ENCODE data around the gene TIGD1. TPM values are rescaled to one million over a fixed set of nuclear protein-coding genes. Genes with fewer than 3 reads are reported as not detected.

TIGD1 gene
- polyA plus RNA-seq, 1 experiment: 4.3 TPM

- ChIA-PET POLR2A (no interaction called here), CTCF (no interaction called here)
- Histone ChIP-seq H3K4me3 (ENCODE audit: low read depth, low read length) (no peak overlapping the region), H3K9me3 (ENCODE audit: control insufficient read depth, insufficient read depth, low read length) (no peaks in the 10 kb centered on the region), H3K27me3 (ENCODE audit: control insufficient read depth, insufficient read depth, low read length) (no peaks in the 10 kb centered on the region), H3K27ac (ENCODE audit: low read depth, low read length) (peak overlapping the region; percentile 31)
- TF ChIP-seq, protein P1, sequence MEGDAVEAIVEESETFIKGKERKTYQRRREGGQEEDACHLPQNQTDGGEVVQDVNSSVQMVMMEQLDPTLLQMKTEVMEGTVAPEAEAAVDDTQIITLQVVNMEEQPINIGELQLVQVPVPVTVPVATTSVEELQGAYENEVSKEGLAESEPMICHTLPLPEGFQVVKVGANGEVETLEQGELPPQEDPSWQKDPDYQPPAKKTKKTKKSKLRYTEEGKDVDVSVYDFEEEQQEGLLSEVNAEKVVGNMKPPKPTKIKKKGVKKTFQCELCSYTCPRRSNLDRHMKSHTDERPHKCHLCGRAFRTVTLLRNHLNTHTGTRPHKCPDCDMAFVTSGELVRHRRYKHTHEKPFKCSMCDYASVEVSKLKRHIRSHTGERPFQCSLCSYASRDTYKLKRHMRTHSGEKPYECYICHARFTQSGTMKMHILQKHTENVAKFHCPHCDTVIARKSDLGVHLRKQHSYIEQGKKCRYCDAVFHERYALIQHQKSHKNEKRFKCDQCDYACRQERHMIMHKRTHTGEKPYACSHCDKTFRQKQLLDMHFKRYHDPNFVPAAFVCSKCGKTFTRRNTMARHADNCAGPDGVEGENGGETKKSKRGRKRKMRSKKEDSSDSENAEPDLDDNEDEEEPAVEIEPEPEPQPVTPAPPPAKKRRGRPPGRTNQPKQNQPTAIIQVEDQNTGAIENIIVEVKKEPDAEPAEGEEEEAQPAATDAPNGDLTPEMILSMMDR (IDR thresholded peaks at IDR 0.05; ENCODE audit: low read depth, low read length): no peak
- DNase-seq (ENCODE audit: low read depth, low spot score): no peak
Observed at GRCh38 chr2:232576995-232577394, 26.6 kb upstream of the TIGD1 start.

- no peaks in the 10 kb centered on the region for H3K27me3 ChIP-seq (ENCODE audit: control insufficient read depth, insufficient read depth, low read length)
- no peaks in the 10 kb centered on the region for H3K9me3 ChIP-seq (ENCODE audit: control insufficient read depth, insufficient read depth, low read length)
- DNase-seq (ENCODE audit: low read depth, low spot score): no peak
- no peak overlapping the region for H3K27ac ChIP-seq (ENCODE audit: low read depth, low read length)
- TF ChIP-seq, protein P1 (IDR thresholded peaks at IDR 0.05; ENCODE audit: low read depth, low read length): no peak
- CTCF ChIA-PET: no interaction called here
- POLR2A ChIA-PET: no interaction called here
- no peak overlapping the region for H3K4me3 ChIP-seq (ENCODE audit: low read depth, low read length)
Observed at GRCh38 chr2:232575404-232575746, 25.0 kb upstream of the TIGD1 start.

DNA sequence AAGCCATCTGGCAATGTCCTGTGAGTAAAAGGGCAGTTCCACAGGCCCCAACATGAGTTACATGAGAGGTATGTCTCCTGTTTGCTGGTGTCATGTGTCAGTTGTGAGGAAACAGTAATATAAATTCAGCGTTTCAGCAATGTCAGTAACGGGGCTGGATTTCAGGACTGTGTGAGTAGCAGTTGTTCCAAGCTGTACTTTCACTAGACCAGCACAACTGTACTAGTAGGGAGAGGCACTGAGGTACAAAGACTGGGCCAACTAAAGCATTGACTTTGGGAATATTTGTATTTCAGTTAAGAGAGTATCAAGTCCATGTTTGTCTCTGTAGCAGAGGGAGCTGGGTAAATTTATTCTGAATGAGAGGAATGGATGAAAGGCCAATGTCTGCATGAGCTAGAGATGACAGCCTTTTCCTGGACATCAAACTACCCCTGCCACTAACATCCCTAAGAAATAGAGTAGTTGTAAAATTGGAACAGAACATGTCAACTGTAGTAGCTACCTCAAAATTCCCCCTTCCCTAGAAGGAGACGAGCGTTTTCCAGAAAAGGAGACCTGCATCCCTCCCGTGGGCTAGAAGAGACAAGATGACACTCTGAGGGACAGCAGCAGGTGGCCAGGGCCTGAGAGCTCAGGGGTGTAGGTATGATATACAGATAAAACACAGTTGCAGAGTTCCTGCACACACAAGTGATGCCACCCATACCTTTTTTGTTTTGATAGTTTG lies 24.5 kb upstream of the TIGD1 start:
- H3K9me3 ChIP-seq (ENCODE audit: control insufficient read depth, insufficient read depth, low read length): no peaks in the 10 kb centered on the region
- no peak for DNase-seq (ENCODE audit: low read depth, low spot score)
- ChIA-PET CTCF (no interaction called here), POLR2A (no interaction called here)
- TF ChIP-seq, protein P1 (IDR thresholded peaks at IDR 0.05; ENCODE audit: low read depth, low read length): no peak
- peak overlapping the region; percentile 50 for H3K27ac ChIP-seq (ENCODE audit: low read depth, low read length)
- no peak overlapping the region for H3K4me3 ChIP-seq (ENCODE audit: low read depth, low read length)
- H3K27me3 ChIP-seq (ENCODE audit: control insufficient read depth, insufficient read depth, low read length): no peaks in the 10 kb centered on the region

- Histone ChIP-seq H3K9me3 (ENCODE audit: control insufficient read depth, insufficient read depth, low read length) (no peaks in the 10 kb centered on the region), H3K27ac (ENCODE audit: low read depth, low read length) (peak overlapping the region; percentile 50), H3K27me3 (ENCODE audit: control insufficient read depth, insufficient read depth, low read length) (no peaks in the 10 kb centered on the region), H3K4me3 (ENCODE audit: low read depth, low read length) (no peak overlapping the region)
- no peak for DNase-seq (ENCODE audit: low read depth, low spot score)
- ChIA-PET POLR2A (no interaction called here), CTCF (no interaction called here)
- TF ChIP-seq, protein P1 (IDR thresholded peaks at IDR 0.05; ENCODE audit: low read depth, low read length): no peak
Observed at GRCh38 chr2:232573771-232574435, 23.5 kb upstream of the TIGD1 start.

GRCh38 chr2:232573042-232573441 lies 22.7 kb upstream of the TIGD1 start:
- CTCF ChIA-PET: no interaction called here
- no peak for DNase-seq (ENCODE audit: low read depth, low spot score)
- Histone ChIP-seq H3K9me3 (ENCODE audit: control insufficient read depth, insufficient read depth, low read length) (no peaks in the 10 kb centered on the region), H3K27me3 (ENCODE audit: control insufficient read depth, insufficient read depth, low read length) (no peaks in the 10 kb centered on the region), H3K27ac (ENCODE audit: low read depth, low read length) (no peak overlapping the region), H3K4me3 (ENCODE audit: low read depth, low read length) (no peak overlapping the region)
- POLR2A ChIA-PET: interaction anchor here (0.6 kb wide), 1 partner anchor 13 kb away, joined by 3 read pairs; no protein-coding TSS in a partner anchor
- TF ChIP-seq, protein P1 (IDR thresholded peaks at IDR 0.05; ENCODE audit: low read depth, low read length): no peak
